ENCODE data around the gene TEX261. TPM values are rescaled to one million over a fixed set of nuclear protein-coding genes. Genes with fewer than 3 reads are reported as not detected.
A peak's percentile ranks its signal among the peaks of the same experiment; 100 is the strongest.

Gene TEX261
- total and polyA plus RNA-seq, 2 of the 8 experiments (the other 6 are each of a cell fraction or from before 2014, with no cell fraction given) = 25.2 to 30.1 TPM

DNA sequence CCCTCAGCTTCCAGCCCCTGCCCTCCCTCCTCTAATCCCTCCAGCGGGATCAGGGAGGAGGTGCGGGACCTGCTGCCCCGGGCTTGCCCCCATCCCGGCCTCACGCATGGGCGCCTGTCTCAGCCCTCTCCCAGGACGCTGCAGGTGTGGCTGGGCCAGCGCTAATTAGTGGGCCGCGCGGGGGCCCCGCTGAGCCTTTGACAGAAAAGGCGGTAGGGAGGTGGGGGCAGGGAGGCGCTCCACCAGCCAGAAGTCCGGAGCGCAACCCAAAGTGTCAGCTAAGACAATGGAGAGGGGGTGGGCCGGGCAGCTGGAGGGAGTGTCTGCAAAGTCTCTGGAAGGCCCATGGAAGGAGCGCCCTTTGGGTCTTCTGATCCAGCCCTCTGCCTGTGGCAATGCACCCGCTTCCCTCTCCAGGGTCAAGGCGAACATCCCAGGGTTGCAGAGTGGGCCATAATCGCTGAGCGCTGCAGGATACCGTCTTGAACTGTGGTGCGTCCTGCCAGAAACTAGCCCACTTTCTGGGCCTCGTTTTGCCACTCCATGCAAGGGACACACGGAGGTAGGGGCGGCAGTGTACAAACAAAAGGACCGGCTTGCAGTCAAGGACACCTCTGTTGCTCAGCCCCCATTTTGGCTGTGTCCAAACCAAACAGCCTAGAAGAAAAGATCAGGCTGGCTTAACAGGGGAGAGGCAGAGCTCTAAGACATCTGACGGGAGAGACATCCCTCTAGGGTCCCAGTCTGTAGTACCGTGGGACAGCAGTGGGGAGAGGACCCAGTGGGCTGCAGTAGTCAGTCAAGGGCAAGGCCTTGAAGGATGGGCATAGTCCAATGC lies 55.5 kb downstream of the TEX261 start:
- no peaks in the 10 kb centered on the region for H3K79me2 ChIP-seq (ENCODE audit: control insufficient read depth in 1 of 2, insufficient read depth in 2 of 2, low read length in 2 of 2)
- H3K23me2 ChIP-seq (ENCODE audit: low read depth, low read length) = peaks cover 3% of the 10 kb centered on the region; the same call in 1 of the 2 replicates
- H2BK15ac ChIP-seq (ENCODE audit: low read length) = peak overlapping the region; percentile 88; the same call in 1 of the 2 replicates
- no peaks in the 10 kb centered on the region for H3K36me3 ChIP-seq (ENCODE audit: control insufficient read depth in 2 of 4, insufficient read depth in 4 of 4, low read length in 3 of 4)
- 15% methylated on average over 28 of the region's 30 CpGs; no CpG with 5 or more reads in 1 of the 2 experiments for WGBS, 2 experiments (ENCODE audit: extremely low coverage in 1 of 2, insufficient coverage in 1 of 2, insufficient read length in 1 of 2, insufficient replicate concordance in 2 of 2, low coverage in 1 of 2, low lambda C conversion rate in 2 of 2, missing lambda C conversion rate in 1 of 2)
- no peak overlapping the region for H3K23ac ChIP-seq (ENCODE audit: insufficient read length)
- no peak overlapping the region for H3K27ac ChIP-seq (ENCODE audit: low read depth, low read length)
- H3K4me2 ChIP-seq (ENCODE audit: insufficient read depth in 1 of 2, low read depth in 2 of 2, low read length in 2 of 2) = peak overlapping the region; percentile 56 to 70
- peak overlapping the region; percentile 70; the same call in 1 of the 2 replicates for H2BK12ac ChIP-seq (ENCODE audit: low read depth, low read length)
- no peak overlapping the region for H2BK120ac ChIP-seq (replicated peaks; ENCODE audit: low read depth, low read length)
- H3K56ac ChIP-seq (replicated peaks; ENCODE audit: insufficient read length, low read depth, low read length) = no peak overlapping the region
- H2AK5ac ChIP-seq (ENCODE audit: low read depth, low read length) = no peak overlapping the region
- no peak overlapping the region for H4K91ac ChIP-seq (replicated peaks; ENCODE audit: insufficient read length, low read length)
- no peaks in the 10 kb centered on the region for H3K9me3 ChIP-seq (ENCODE audit: insufficient read depth in 2 of 2, low read depth in 1 of 2, low read length in 1 of 2)
- no peak overlapping the region for H4K5ac ChIP-seq (ENCODE audit: insufficient read length, low read depth, low read length)
- CTCF ChIA-PET (ENCODE audit: partially characterized antibody) = interaction anchor here (1.1 to 22.0 kb wide), 11 partner anchors 0 to 150 kb away, joined by 3 to 513 read pairs (median 6); partner anchors contain the start of genes ATP6V1B1 and FIGLA
- peak overlapping the region in 3 of 4 experiments; percentile 29 to 45 (median 37); a peak in 4 of 8 replicates for H3K4me3 ChIP-seq (ENCODE audit: extremely low read depth in 1 of 4, insufficient read depth in 2 of 4, low read depth in 3 of 4, low read length in 4 of 4)
- no peaks in the 10 kb centered on the region for H3K79me1 ChIP-seq (ENCODE audit: low read depth, low read length)
- DNase-seq (ENCODE audit: low read depth in 1 of 2, low spot score in 2 of 2) (peak in 1 of 2 experiments; percentile 75), FAIRE-seq (no peak)
- H4K8ac ChIP-seq (ENCODE audit: extremely low read depth, insufficient read depth, low read length) = no peak overlapping the region
- peaks cover 0 to 1% of the 10 kb centered on the region in 2 experiments for H4K20me1 ChIP-seq (replicated peaks in 1 of 2; ENCODE audit: control insufficient read depth in 1 of 2, insufficient read depth in 2 of 2, low read length in 2 of 2)
- H3K4ac ChIP-seq (replicated peaks; ENCODE audit: insufficient read length, low read depth, low read length) = no peak overlapping the region
- H3K14ac ChIP-seq (ENCODE audit: insufficient read length) = no peak overlapping the region
- peaks cover 4 to 39% (median 34%) of the 10 kb centered on the region in 4 experiments for H3K27me3 ChIP-seq (replicated peaks in 1 of 4; ENCODE audit: control insufficient read depth in 3 of 4, extremely low read depth in 1 of 4, insufficient read depth in 3 of 4, low read length in 3 of 4)
- peaks cover 7 to 53% (median 40%) of the 10 kb centered on the region in 4 experiments for H3K4me1 ChIP-seq (replicated peaks in 1 of 4; ENCODE audit: control insufficient read depth in 3 of 4, insufficient read depth in 4 of 4, low read length in 3 of 4)
- H2BK5ac ChIP-seq (ENCODE audit: low read depth, low read length) = 0 out of 2 replicates have a peak overlapping the region, but pooled peaks have one; percentile 54
- POLR2A ChIA-PET (ENCODE audit: partially characterized antibody) = interaction anchor here (0.8 to 2.2 kb wide), 3 partner anchors 9 to 25 kb away, joined by 3 to 8 read pairs (median 5); no protein-coding TSS in a partner anchor
- peak overlapping the region; percentile 55; the same call in 1 of the 2 replicates for H2AFZ ChIP-seq (ENCODE audit: low read length)
- peak overlapping the region; percentile 86; the same call in 1 of the 2 replicates for H2BK20ac ChIP-seq (ENCODE audit: low read length)
- H3K9ac ChIP-seq (replicated peaks in 1 of 4; ENCODE audit: extremely low read depth in 1 of 4, low read depth in 3 of 4, low read length in 3 of 4) = no peak overlapping the region
- peak overlapping the region; percentile 72; the same call in 1 of the 2 replicates for H3K18ac ChIP-seq (ENCODE audit: extremely low read depth, low read length)
- TF ChIP-seq KDM1A (IDR thresholded peaks at IDR 0.05; ENCODE audit: borderline replicate concordance, low read length) (no peak), NANOG (IDR thresholded peaks at IDR 0.05; ENCODE audit: insufficient read depth, low read depth, low read length, poor library complexity, severe bottlenecking) (no peak), CHD2 (IDR thresholded peaks at IDR 0.05; ENCODE audit: low read length) (no peak), SRF (IDR thresholded peaks at IDR 0.05; ENCODE audit: low read depth, low read length) (no peak), RBBP5 (IDR thresholded peaks at IDR 0.05; ENCODE audit: borderline replicate concordance, low read depth, low read length) (no peak), TBP (IDR thresholded peaks at IDR 0.05; ENCODE audit: low read depth, low read length) (no peak), CBX5 (IDR thresholded peaks at IDR 0.05; ENCODE audit: low read depth, low read length) (no peak), POLR2AphosphoS5 (IDR thresholded peaks at IDR 0.05; ENCODE audit: low read depth, low read length) (no peak), TCF12 (IDR thresholded peaks at IDR 0.05; ENCODE audit: low read depth, low read length) (no peak)
- TF ChIP-seq, protein P1, sequence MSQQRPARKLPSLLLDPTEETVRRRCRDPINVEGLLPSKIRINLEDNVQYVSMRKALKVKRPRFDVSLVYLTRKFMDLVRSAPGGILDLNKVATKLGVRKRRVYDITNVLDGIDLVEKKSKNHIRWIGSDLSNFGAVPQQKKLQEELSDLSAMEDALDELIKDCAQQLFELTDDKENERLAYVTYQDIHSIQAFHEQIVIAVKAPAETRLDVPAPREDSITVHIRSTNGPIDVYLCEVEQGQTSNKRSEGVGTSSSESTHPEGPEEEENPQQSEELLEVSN (IDR thresholded peaks at IDR 0.05) = no peak; the same call in 1 of the 2 replicates

All from H1 (cell line).